NB4 (cell line): ENCODE results near the gene VDR.

ENCODE experiments used
- MYC ChIP-seq: IDR thresholded peaks from 2 replicates; pipeline ENCODE4 v1.6.1; 2011; ENCODE audit warnings: low read depth, low read length
- POLR2A ChIP-seq: IDR thresholded peaks from 2 replicates; pipeline ENCODE4 v1.6.1; 2011; ENCODE audit warnings: mild to moderate bottlenecking; ENCODE audit not compliant: insufficient read length; ENCODE audit errors: extremely low read depth
- TF ChIP-seq, protein P1 (sequence below): IDR thresholded peaks from one replicate; pipeline ENCODE4 v1.5.1; 2012; ENCODE audit warnings: low read depth, low read length

DNA sequence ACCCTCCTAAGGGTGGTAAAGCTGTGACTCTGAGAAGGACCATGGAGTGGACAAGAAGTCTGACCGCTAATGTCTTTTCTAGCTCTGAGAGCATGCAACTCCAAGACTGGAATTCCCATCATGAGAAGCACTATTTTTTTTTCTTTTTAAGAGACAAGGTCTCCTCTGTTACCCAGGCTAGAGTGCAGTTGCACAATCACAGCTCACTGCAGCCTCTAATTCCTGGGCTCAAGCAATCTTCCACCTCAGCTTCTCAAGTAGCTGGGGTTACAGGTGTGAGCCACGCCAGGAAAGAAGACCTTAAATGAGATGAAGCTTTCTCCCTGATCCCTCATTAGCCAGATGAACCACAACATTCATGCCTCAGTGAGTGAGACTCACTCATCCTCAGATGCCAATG lies 19.2 kb downstream of the VDR start:
- TF ChIP-seq MYC (no peak), POLR2A (no peak)
- TF ChIP-seq, protein P1, sequence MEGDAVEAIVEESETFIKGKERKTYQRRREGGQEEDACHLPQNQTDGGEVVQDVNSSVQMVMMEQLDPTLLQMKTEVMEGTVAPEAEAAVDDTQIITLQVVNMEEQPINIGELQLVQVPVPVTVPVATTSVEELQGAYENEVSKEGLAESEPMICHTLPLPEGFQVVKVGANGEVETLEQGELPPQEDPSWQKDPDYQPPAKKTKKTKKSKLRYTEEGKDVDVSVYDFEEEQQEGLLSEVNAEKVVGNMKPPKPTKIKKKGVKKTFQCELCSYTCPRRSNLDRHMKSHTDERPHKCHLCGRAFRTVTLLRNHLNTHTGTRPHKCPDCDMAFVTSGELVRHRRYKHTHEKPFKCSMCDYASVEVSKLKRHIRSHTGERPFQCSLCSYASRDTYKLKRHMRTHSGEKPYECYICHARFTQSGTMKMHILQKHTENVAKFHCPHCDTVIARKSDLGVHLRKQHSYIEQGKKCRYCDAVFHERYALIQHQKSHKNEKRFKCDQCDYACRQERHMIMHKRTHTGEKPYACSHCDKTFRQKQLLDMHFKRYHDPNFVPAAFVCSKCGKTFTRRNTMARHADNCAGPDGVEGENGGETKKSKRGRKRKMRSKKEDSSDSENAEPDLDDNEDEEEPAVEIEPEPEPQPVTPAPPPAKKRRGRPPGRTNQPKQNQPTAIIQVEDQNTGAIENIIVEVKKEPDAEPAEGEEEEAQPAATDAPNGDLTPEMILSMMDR = no peak
